Activated CD4-positive, alpha-beta T cell treated with anti-CD3 and anti-CD28 coated beads for 4 hours (primary cell): ENCODE results near the gene SLC66A3.

ENCODE experiments used
- DNase-seq, 2 donors: peaks; one replicate each; pipeline ENCODE4 v3.0.0-alpha.2; 2020

SLC66A3 gene

GRCh38 chr2:11140492-11140891 is 14.8 kb upstream of the SLC66A3 start:
- no peak for DNase-seq

- DNase-seq = no peak
These were observed 13.9 kb upstream of the SLC66A3 start for GRCh38 chr2:11141319-11141718.

GRCh38 chr2:11142330-11142729 is 12.9 kb upstream of the SLC66A3 start:
- DNase-seq = no peak

- no peak for DNase-seq
These were observed 12.3 kb upstream of the SLC66A3 start for GRCh38 chr2:11142987-11143386.

GRCh38 chr2:11144077-11144737 is 11.1 kb upstream of the SLC66A3 start:
- no peak for DNase-seq

- no peak for DNase-seq
These were observed 10.6 kb upstream of the SLC66A3 start for GRCh38 chr2:11144738-11145079.

GRCh38 chr2:11145350-11145749 is 9.9 kb upstream of the SLC66A3 start:
- no peak for DNase-seq

GRCh38 chr2:11146076-11146475 is 9.2 kb upstream of the SLC66A3 start:
- DNase-seq = no peak

GRCh38 chr2:11147263-11147662 is 8.0 kb upstream of the SLC66A3 start:
- DNase-seq = no peak

- DNase-seq = no peak
These were observed 2.7 kb upstream of the SLC66A3 start for GRCh38 chr2:11152591-11152990.

- no peak for DNase-seq
These were observed 998 bp upstream of the SLC66A3 start for GRCh38 chr2:11154016-11154922.

GRCh38 chr2:11154923-11155380 is 315 bp upstream of the SLC66A3 start:
- peak; percentile 99 to 100 for DNase-seq

- DNase-seq = no peak
These were observed 1.3 kb downstream of the SLC66A3 start for GRCh38 chr2:11156396-11157075.

- no peak for DNase-seq
These were observed 2.0 kb downstream of the SLC66A3 start for GRCh38 chr2:11157296-11157695.

GRCh38 chr2:11157731-11158130 is 2.5 kb downstream of the SLC66A3 start:
- no peak for DNase-seq

GRCh38 chr2:11158916-11159573 is 3.8 kb downstream of the SLC66A3 start:
- DNase-seq = no peak

- no peak for DNase-seq
These were observed 4.4 kb downstream of the SLC66A3 start for GRCh38 chr2:11159574-11160170.

- DNase-seq = no peak
These were observed 5.0 kb downstream of the SLC66A3 start for GRCh38 chr2:11160256-11160655.

GRCh38 chr2:11160731-11161455 is 5.6 kb downstream of the SLC66A3 start:
- no peak for DNase-seq

- no peak for DNase-seq
These were observed 6.5 kb downstream of the SLC66A3 start for GRCh38 chr2:11161747-11162146.

GRCh38 chr2:11163439-11164317 is 8.4 kb downstream of the SLC66A3 start:
- DNase-seq = no peak
